GM12872 (cell line): Measurements from ENCODE around the gene UGT1A5.

ENCODE experiments used
- TF ChIP-seq, protein P1 (sequence below): IDR thresholded peaks from 3 replicates; pipeline ENCODE4 v1.5.1; 2011; ENCODE audit warnings: low read depth, mild to moderate bottlenecking, low read length, moderate library complexity; ENCODE audit not compliant: insufficient read depth

Gene UGT1A5

GRCh38 chr2:233780771-233781170 is 68.1 kb downstream of the UGT1A5 start:
- TF ChIP-seq, protein P1, sequence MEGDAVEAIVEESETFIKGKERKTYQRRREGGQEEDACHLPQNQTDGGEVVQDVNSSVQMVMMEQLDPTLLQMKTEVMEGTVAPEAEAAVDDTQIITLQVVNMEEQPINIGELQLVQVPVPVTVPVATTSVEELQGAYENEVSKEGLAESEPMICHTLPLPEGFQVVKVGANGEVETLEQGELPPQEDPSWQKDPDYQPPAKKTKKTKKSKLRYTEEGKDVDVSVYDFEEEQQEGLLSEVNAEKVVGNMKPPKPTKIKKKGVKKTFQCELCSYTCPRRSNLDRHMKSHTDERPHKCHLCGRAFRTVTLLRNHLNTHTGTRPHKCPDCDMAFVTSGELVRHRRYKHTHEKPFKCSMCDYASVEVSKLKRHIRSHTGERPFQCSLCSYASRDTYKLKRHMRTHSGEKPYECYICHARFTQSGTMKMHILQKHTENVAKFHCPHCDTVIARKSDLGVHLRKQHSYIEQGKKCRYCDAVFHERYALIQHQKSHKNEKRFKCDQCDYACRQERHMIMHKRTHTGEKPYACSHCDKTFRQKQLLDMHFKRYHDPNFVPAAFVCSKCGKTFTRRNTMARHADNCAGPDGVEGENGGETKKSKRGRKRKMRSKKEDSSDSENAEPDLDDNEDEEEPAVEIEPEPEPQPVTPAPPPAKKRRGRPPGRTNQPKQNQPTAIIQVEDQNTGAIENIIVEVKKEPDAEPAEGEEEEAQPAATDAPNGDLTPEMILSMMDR: no peak

DNA sequence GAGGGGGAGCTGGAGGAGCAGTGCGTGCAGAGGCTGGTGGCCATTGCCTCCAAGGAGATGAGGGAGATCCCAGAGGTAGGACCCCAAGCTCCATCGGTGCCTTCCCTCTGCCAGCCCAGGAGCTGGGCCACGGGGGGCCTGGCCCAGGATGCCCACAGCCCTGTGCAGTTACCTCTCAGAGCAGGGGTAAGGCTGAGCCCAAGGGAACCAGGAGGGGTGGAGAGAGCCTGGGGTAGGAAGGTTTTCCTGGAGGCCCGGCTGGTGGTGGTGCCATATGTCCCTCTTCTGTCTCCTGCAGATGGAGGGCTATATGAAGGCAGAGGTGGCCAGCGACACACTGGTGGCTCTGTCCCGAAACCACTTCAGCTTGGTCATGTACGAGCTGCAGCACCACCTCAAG is 76.8 kb downstream of the UGT1A5 start:
- TF ChIP-seq, protein P1: no peak

DNA sequence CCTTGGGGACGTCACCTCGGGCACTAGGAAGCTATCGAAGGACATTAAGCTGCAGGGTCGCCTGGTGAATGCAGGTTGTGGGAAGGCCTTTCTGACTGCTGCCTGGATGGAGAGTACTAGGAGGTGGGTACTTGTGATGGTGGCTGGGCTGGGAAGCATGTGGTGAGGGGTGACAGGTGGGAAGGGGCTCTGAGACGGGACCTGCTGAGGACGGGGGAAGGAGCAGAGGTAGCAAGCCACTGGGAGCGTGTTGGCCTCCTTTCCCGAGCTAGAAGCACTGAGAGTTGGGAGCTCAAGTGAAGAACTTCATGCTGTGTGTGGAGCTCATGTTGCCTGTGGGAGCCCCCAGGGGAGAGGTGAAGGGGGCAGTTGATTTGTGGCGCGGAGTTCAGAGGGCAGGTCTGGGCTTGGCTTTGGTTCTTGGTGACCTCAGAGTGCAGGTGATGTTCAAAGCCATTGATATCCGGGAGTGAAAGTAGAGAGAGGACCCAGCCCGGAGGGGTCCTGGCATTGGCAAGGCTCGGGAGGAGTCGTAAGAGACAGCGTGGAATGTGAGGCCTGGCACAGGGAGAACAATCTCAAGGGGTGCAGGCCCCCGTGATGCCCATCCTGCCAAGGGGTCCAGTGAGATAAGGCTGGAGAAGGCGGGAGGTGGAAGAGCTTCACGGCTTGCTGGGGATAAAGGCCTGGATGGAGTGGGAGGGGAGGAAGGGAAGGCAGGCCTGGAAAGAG is 78.6 kb downstream of the UGT1A5 start:
- TF ChIP-seq, protein P1: no peak

DNA sequence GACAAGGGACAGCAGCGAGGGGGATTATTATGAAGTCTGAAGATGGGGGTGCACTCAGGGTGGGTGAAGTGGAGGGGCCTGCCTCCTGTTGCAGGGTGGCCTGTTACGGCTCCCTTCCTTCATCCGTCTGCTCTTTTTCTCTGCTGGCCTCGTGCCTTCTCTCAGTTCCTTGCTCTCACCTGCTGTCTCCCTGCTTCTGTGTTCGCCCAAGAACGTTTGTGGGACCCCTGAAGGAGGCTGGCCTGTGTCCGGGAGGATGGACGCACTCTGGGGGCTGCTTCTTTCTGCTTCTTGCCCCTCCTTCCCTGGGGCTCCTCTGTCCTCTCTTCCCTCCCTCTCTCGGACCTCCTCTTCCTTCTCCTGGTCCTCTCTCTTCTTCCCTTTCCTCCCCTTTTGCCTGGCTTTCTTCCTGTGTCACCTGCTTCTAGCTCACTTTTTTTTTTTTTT is 79.2 kb downstream of the UGT1A5 start:
- TF ChIP-seq, protein P1: no peak

DNA sequence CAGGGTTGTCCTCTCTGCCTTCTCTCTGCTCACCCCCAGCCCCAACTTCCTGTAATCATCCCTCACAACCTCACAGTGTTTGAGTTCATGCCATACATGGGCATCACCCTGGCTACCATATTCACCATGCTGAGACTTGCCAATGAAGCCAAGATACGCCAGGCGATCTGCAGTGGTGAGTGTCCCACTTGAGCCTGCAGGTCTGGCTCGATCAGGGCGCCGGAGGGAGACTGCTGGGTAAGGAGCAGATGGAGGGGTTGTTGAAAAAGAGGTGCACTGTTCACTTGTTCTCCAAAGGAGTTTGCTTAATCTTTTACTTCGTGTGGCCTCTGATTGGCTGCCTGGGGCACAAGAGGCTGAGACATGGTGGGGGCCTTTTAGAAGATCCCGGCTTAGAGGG is 80.0 kb downstream of the UGT1A5 start:
- TF ChIP-seq, protein P1: no peak

DNA sequence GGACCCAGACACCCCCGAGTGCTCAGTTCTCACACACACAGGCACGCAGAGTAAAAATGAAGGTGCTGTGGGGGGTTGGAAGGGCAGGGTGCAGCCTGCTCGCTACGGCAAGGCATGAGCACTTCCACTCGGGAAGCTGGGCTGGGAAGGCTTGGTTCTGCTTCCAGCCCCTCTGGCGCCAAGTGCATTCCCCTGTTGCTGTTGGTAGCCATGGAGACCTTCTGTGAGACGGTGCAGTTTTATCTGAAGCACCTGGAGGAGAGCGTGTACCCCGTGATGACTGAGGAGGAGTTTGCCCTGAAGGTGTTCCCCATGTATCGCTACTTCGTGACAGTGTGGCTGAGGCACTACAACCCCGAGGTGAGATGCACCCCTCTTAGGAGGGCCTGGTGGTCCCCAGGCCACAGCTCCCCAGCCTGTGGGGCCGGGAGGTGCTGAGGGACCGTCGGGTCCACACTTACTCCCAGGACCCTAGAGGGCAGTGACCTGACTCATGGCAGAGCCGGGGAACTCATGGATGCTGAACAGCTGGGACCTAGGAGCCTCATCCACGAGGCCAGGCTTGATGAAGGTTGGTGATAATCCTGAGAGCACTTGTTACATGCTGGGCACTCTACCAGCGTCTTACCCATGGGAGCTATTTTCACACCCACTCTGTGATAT is 80.9 kb downstream of the UGT1A5 start:
- TF ChIP-seq, protein P1: no peak

DNA sequence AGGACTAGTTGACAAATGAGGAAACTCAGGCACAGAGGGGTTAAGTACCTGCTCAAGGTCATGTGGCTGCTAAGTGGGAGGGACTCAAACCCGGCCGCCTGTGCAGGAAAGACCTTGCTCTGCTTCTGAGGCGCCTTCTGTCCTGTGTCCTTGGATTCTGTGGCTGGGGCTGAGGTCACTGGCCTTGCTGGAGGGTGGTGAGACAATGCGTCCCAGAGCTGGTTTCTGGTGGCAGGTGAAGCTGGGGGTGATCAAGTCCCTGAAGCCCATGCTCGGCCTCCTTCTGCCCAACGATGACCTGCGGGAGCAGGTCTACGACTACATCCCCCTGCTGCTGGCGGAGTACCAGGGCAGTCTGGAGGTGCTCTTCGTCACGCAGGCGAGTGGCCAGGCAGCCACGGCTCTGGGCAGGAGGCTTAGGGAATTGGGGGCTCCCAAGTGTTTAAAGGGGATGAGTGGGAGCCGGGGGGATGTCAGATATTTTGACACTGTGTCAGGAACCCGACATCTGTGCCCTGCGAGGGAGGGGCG is 81.5 kb downstream of the UGT1A5 start:
- TF ChIP-seq, protein P1: no peak
